GM23338 (cell line): ENCODE results near the gene PLSCR2. TPM values are rescaled to one million over a fixed set of nuclear protein-coding genes. Genes with fewer than 3 reads are reported as not detected.

Experiments used
- JUNB ChIP-seq: IDR thresholded peaks from one replicate; pipeline ENCODE4 v1.6.1; 2016; ENCODE audit warnings: antibody characterized with exemption; ENCODE audit not compliant: unreplicated experiment
- STAT1 ChIP-seq: IDR thresholded peaks from one replicate; pipeline ENCODE4 v1.6.1; 2016; ENCODE audit warnings: antibody characterized with exemption; ENCODE audit not compliant: unreplicated experiment
- ZNF331 ChIP-seq: fragments of 250-450 bp; sonication (Bioruptor Pico); IDR thresholded peaks from 2 replicates; pipeline ENCODE4 v1.5.0; 2020; ENCODE audit warnings: low read depth, mild to moderate bottlenecking, moderate library complexity
- polyA plus RNA-seq: library from polyadenylated mRNA; unstranded; fragments of >200 nt; fragmentation: Nextera tagmentation; extraction: Ambion mirVana; gene quantifications from 2 replicates; pipeline ENCODE4 v1.2.1, GENCODE V29; 2016
- total RNA-seq: library from RNA; depleted of rRNA; stranded (reverse); fragments of >200 nt; shearing (Covaris generic); gene quantifications from 2 replicates; pipeline ENCODE4 v1.2.3, GENCODE V29; 2014; rRNA removed
- TF ChIP-seq, protein P1 (sequence below): fragments of 250-450 bp; sonication (Bioruptor Pico); IDR thresholded peaks from 2 replicates; pipeline ENCODE4 v1.5.0; 2020; ENCODE audit warnings: mild to moderate bottlenecking, moderate library complexity
- TF ChIP-seq, protein P2 (sequence below), 2 experiments: fragments of 200-600 bp in 1 of 2; sonication (generic) in 1 of 2; conservative IDR thresholded peaks; 2 replicates each; pipeline versions ENCODE4 v1.5.1 to v1.6.1; 2016 to 2017; ENCODE audit warnings: antibody characterized with exemption in 2 of 2, low read depth in 2 of 2, mild to moderate bottlenecking in 2 of 2, moderate library complexity in 1 of 2

Gene PLSCR2
- total and polyA plus RNA-seq, 2 experiments from 2014 or later = 0.55 TPM; not detected in 1

GRCh38 chr3:146384786-146385185 lies 84.6 kb downstream of the PLSCR2 start (continued):
- TF ChIP-seq, protein P1, sequence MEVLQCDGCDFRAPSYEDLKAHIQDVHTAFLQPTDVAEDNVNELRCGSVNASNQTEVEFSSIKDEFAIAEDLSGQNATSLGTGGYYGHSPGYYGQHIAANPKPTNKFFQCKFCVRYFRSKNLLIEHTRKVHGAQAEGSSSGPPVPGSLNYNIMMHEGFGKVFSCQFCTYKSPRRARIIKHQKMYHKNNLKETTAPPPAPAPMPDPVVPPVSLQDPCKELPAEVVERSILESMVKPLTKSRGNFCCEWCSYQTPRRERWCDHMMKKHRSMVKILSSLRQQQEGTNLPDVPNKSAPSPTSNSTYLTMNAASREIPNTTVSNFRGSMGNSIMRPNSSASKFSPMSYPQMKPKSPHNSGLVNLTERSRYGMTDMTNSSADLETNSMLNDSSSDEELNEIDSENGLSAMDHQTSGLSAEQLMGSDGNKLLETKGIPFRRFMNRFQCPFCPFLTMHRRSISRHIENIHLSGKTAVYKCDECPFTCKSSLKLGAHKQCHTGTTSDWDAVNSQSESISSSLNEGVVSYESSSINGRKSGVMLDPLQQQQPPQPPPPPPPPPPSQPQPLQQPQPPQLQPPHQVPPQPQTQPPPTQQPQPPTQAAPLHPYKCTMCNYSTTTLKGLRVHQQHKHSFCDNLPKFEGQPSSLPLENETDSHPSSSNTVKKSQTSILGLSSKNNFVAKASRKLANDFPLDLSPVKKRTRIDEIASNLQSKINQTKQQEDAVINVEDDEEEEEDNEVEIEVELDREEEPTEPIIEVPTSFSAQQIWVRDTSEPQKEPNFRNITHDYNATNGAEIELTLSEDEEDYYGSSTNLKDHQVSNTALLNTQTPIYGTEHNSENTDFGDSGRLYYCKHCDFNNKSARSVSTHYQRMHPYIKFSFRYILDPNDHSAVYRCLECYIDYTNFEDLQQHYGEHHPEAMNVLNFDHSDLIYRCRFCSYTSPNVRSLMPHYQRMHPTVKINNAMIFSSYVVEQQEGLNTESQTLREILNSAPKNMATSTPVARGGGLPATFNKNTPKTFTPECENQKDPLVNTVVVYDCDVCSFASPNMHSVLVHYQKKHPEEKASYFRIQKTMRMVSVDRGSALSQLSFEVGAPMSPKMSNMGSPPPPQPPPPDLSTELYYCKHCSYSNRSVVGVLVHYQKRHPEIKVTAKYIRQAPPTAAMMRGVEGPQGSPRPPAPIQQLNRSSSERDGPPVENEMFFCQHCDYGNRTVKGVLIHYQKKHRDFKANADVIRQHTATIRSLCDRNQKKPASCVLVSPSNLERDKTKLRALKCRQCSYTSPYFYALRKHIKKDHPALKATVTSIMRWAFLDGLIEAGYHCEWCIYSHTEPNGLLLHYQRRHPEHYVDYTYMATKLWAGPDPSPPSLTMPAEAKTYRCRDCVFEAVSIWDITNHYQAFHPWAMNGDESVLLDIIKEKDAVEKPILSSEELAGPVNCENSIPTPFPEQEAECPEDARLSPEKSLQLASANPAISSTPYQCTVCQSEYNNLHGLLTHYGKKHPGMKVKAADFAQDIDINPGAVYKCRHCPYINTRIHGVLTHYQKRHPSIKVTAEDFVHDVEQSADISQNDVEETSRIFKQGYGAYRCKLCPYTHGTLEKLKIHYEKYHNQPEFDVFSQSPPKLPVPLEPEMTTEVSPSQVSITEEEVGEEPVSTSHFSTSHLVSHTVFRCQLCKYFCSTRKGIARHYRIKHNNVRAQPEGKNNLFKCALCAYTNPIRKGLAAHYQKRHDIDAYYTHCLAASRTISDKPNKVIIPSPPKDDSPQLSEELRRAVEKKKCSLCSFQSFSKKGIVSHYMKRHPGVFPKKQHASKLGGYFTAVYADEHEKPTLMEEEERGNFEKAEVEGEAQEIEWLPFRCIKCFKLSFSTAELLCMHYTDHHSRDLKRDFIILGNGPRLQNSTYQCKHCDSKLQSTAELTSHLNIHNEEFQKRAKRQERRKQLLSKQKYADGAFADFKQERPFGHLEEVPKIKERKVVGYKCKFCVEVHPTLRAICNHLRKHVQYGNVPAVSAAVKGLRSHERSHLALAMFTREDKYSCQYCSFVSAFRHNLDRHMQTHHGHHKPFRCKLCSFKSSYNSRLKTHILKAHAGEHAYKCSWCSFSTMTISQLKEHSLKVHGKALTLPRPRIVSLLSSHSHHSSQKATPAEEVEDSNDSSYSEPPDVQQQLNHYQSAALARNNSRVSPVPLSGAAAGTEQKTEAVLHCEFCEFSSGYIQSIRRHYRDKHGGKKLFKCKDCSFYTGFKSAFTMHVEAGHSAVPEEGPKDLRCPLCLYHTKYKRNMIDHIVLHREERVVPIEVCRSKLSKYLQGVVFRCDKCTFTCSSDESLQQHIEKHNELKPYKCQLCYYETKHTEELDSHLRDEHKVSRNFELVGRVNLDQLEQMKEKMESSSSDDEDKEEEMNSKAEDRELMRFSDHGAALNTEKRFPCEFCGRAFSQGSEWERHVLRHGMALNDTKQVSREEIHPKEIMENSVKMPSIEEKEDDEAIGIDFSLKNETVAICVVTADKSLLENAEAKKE (CRISPR knock-in tag) = no peak
- TF ChIP-seq STAT1 (no peak), ZNF331 (CRISPR knock-in tag) (no peak), JUNB (no peak)
- TF ChIP-seq, protein P2, sequence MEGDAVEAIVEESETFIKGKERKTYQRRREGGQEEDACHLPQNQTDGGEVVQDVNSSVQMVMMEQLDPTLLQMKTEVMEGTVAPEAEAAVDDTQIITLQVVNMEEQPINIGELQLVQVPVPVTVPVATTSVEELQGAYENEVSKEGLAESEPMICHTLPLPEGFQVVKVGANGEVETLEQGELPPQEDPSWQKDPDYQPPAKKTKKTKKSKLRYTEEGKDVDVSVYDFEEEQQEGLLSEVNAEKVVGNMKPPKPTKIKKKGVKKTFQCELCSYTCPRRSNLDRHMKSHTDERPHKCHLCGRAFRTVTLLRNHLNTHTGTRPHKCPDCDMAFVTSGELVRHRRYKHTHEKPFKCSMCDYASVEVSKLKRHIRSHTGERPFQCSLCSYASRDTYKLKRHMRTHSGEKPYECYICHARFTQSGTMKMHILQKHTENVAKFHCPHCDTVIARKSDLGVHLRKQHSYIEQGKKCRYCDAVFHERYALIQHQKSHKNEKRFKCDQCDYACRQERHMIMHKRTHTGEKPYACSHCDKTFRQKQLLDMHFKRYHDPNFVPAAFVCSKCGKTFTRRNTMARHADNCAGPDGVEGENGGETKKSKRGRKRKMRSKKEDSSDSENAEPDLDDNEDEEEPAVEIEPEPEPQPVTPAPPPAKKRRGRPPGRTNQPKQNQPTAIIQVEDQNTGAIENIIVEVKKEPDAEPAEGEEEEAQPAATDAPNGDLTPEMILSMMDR (conservative IDR thresholded peaks at IDR 0.05; ENCODE audit: low read depth in 2 of 2) = no peak

Other genes starting within 250 kb of the PLSCR2 start
- gene PLSCR4, start 218.5 kb downstream of the PLSCR2 start, total RNA-seq = 5.2 TPM in 2 replicates
- 1.4 and 2.9 TPM in 2 replicates for gene PLSCR4, start 218.5 kb downstream of the PLSCR2 start, polyA plus RNA-seq
- 70.2 and 78.3 TPM in 2 replicates for gene PLSCR1, start 75.0 kb upstream of the PLSCR2 start, total RNA-seq
- 47.3 and 62.7 TPM in 2 replicates for gene PLSCR1, start 75.0 kb upstream of the PLSCR2 start, polyA plus RNA-seq
- not detected in 2 replicates for gene PLSCR5, start 135.8 kb upstream of the PLSCR2 start, total RNA-seq
- gene PLSCR5, start 135.8 kb upstream of the PLSCR2 start, polyA plus RNA-seq = not detected in 2 replicates